Measurements from ENCODE around the gene PTX4.

Gene PTX4

GRCh38 chr16:1458336-1458976, 30.3 kb downstream of the PTX4 start:
- DNase-seq: peak; percentile 51

- DNase-seq: no peak
Measured at GRCh38 chr16:1457489-1458245, 31.1 kb downstream of the PTX4 start.

GRCh38 chr16:1456951-1457350, 31.8 kb downstream of the PTX4 start:
- DNase-seq: no peak

GRCh38 chr16:1455190-1456171, 33.3 kb downstream of the PTX4 start:
- no peak for DNase-seq

GRCh38 chr16:1454561-1454960, 34.2 kb downstream of the PTX4 start:
- no peak for DNase-seq

- no peak for DNase-seq
Measured at GRCh38 chr16:1453316-1453715, 35.4 kb downstream of the PTX4 start.

GRCh38 chr16:1452530-1452929, 36.2 kb downstream of the PTX4 start:
- DNase-seq: no peak

- no peak for DNase-seq
Measured at GRCh38 chr16:1451702-1452392, 36.9 kb downstream of the PTX4 start.

GRCh38 chr16:1450841-1451240, 37.9 kb downstream of the PTX4 start:
- no peak for DNase-seq

- DNase-seq: no peak
Measured at GRCh38 chr16:1450218-1450617, 38.5 kb downstream of the PTX4 start.

GRCh38 chr16:1449201-1449788, 39.4 kb downstream of the PTX4 start:
- DNase-seq: no peak

GRCh38 chr16:1448536-1449116, 40.1 kb downstream of the PTX4 start:
- no peak for DNase-seq

- no peak for DNase-seq
Measured at GRCh38 chr16:1447965-1448364, 40.8 kb downstream of the PTX4 start.

GRCh38 chr16:1446296-1447080, 42.3 kb downstream of the PTX4 start:
- DNase-seq: no peak

GRCh38 chr16:1445518-1446203, 43.1 kb downstream of the PTX4 start:
- no peak for DNase-seq

- DNase-seq: no peak
Measured at GRCh38 chr16:1444730-1445517, 43.8 kb downstream of the PTX4 start.

- no peak for DNase-seq
Measured at GRCh38 chr16:1443980-1444729, 44.6 kb downstream of the PTX4 start, which contains the start of gene CCDC154. TSS of gene CCDC154 (minus strand) at chr16:1444556. CDS start at chr16:1444322, 234 bp downstream.

- DNase-seq: no peak
Measured at GRCh38 chr16:1443403-1443973, 45.3 kb downstream of the PTX4 start.

Measured in MV-4-11 (cell line).